ENCODE data around the gene DCUN1D3.

DCUN1D3 gene

GRCh38 chr16:20897253-20897897, 2.8 kb downstream of the DCUN1D3 start:
- peak overlapping the region; percentile 26; the same call in 1 of the 2 replicates for H3K27ac ChIP-seq
- TF ChIP-seq, protein P1, sequence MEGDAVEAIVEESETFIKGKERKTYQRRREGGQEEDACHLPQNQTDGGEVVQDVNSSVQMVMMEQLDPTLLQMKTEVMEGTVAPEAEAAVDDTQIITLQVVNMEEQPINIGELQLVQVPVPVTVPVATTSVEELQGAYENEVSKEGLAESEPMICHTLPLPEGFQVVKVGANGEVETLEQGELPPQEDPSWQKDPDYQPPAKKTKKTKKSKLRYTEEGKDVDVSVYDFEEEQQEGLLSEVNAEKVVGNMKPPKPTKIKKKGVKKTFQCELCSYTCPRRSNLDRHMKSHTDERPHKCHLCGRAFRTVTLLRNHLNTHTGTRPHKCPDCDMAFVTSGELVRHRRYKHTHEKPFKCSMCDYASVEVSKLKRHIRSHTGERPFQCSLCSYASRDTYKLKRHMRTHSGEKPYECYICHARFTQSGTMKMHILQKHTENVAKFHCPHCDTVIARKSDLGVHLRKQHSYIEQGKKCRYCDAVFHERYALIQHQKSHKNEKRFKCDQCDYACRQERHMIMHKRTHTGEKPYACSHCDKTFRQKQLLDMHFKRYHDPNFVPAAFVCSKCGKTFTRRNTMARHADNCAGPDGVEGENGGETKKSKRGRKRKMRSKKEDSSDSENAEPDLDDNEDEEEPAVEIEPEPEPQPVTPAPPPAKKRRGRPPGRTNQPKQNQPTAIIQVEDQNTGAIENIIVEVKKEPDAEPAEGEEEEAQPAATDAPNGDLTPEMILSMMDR (conservative IDR thresholded peaks at IDR 0.05): no peak

- H3K27ac ChIP-seq: no peak overlapping the region
- TF ChIP-seq, protein P1 (conservative IDR thresholded peaks at IDR 0.05): no peak
These were observed 5.8 kb downstream of the DCUN1D3 start for GRCh38 chr16:20894388-20894787.

DNA sequence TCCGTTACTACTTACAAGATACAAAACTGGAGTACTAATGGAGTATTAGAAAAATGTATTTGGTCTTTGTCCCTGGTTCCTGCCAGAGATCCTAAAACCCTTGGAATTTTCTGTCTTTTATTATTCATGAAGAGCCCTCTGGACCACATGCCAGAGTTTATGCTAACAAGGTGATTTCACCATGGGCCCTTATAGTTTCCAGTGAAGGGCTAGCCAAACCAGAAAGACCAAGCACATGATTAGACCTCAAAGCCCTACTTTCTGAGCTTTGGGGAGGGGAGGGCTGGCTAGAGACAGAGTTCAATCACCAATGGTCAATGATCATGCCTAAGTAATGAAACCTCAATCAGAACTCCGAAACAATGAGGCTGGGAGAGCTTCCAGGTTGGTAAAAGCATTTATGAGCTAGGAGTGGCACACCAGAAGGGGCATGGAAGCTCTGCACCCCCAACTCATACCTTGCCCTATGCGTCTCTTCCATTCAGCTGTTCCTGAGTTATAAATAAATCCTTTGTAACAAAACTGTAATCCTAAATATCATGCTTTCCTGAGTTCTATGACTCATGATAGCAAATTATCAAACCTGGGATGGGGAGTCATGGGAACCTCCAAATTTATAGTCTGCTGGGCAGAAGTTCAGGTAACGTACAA, 10.4 kb downstream of the DCUN1D3 start:
- no peak overlapping the region for H3K27ac ChIP-seq
- TF ChIP-seq, protein P1 (conservative IDR thresholded peaks at IDR 0.05): no peak

- TF ChIP-seq, protein P1 (conservative IDR thresholded peaks at IDR 0.05): no peak
- H3K27ac ChIP-seq: no peak overlapping the region
These were observed 13.0 kb downstream of the DCUN1D3 start for GRCh38 chr16:20887207-20887606.

DNA sequence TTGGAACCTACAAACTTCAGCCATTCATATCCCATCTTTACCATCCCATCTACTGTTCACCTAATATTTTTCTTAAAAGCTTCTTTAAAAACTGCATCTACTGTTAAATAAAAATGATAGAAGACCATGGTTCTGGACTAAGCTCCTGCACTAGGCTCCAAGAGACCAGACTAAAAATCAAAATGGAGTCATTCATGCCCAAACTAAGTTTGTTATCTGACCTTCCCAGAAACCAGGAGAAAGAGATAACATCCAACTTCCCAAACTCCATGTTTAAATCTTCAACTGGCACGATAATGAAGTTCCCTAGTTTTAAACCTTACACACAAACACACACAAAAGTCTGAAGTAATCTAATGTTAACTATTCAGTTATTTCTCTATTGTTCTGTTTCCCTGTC, 13.8 kb downstream of the DCUN1D3 start:
- TF ChIP-seq, protein P1 (conservative IDR thresholded peaks at IDR 0.05): no peak

DNA sequence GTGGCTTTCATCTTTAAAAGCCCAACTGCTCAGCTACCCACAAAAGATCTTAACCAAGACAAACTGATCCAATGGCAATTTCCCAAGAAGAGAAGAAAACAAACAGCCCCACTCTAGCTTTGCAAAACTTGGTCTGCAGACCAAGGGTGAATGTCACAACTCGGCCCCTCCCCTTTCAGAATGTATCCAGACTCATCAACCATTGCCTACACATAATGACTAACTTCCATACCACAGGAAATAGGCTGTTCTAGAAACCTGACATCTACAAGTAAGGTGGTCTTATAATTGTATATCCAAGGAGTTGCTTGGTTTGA, 16.0 kb downstream of the DCUN1D3 start:
- H3K27ac ChIP-seq: no peak overlapping the region

More for the DNA sequence above, 13.8 kb downstream of the DCUN1D3 start:
- H3K27ac ChIP-seq: no peak overlapping the region

DNA sequence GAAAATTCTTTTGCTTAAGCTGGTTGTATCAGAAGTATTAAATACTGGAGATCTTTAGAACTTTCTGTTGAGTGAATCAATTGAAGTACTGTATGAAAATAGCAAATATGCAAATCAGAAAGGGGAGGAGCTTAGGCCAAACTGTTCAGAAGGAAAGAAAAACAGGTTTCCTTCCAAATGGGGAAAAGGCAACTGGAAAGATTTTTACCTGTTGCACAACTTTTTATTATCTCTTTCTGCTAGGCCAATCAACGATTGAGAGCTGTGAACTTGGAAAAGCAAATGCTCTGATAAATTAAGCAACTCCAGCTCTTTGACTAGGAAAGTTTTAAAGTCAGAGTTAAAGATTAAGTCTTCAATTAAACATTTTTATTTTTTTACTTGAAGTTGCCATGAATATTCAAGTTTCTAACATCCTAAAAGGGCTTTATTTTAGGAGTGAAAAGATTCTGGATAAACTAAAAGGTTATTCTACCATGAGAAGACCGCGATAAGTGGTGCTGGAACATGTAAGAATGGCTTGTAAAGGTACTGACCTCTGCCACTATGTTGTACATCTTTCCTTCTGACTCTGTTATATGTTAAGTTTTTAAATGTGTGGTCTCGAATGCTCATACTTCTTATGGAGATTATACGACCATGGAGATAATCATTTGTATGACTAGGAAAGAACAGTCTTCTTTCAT, 16.5 kb downstream of the DCUN1D3 start:
- TF ChIP-seq, protein P1 (conservative IDR thresholded peaks at IDR 0.05): no peak
- H3K27ac ChIP-seq: no peak overlapping the region

More for the DNA sequence above, 16.0 kb downstream of the DCUN1D3 start:
- TF ChIP-seq, protein P1 (conservative IDR thresholded peaks at IDR 0.05): no peak

All from VCaP (cell line).